ENCODE data around the gene NKG7. TPM values are rescaled to one million over a fixed set of nuclear protein-coding genes. Genes with fewer than 3 reads are reported as not detected.

NKG7 gene
- total RNA-seq, 1 donor from 2014 or later, result not detected

GRCh38 chr19:51365965-51366388, 6.5 kb downstream of the NKG7 start, which contains the start of gene ETFB:
TSS of gene ETFB (minus strand) at chr19:51366388. CDS start at chr19:51366326, 62 bp downstream.
- Mint-ChIP-seq H3K9me3 (ENCODE audit: unreplicated experiment) (peaks cover 22% of the 10 kb centered on the region), H3K36me3 (ENCODE audit: unreplicated experiment) (no peaks in the 10 kb centered on the region), H3K27ac (ENCODE audit: unreplicated experiment) (peak within 1 kb of the TSS; percentile 96), H3K27me3 (ENCODE audit: unreplicated experiment) (peaks cover 12% of the 10 kb centered on the region), H3K4me3 (ENCODE audit: unreplicated experiment) (peak within 1 kb of the TSS; percentile 97), H3K4me1 (ENCODE audit: low read depth, unreplicated experiment) (peaks cover 5% of the 10 kb centered on the region)
- DNase-seq, result no peak
- TF ChIP-seq, protein P1, sequence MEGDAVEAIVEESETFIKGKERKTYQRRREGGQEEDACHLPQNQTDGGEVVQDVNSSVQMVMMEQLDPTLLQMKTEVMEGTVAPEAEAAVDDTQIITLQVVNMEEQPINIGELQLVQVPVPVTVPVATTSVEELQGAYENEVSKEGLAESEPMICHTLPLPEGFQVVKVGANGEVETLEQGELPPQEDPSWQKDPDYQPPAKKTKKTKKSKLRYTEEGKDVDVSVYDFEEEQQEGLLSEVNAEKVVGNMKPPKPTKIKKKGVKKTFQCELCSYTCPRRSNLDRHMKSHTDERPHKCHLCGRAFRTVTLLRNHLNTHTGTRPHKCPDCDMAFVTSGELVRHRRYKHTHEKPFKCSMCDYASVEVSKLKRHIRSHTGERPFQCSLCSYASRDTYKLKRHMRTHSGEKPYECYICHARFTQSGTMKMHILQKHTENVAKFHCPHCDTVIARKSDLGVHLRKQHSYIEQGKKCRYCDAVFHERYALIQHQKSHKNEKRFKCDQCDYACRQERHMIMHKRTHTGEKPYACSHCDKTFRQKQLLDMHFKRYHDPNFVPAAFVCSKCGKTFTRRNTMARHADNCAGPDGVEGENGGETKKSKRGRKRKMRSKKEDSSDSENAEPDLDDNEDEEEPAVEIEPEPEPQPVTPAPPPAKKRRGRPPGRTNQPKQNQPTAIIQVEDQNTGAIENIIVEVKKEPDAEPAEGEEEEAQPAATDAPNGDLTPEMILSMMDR (IDR thresholded peaks at IDR 0.05; ENCODE audit: partially characterized antibody, unreplicated experiment), result no peak

GRCh38 chr19:51365211-51365964, 7.1 kb downstream of the NKG7 start:
- Mint-ChIP-seq H3K36me3 (ENCODE audit: unreplicated experiment) (no peaks in the 10 kb centered on the region), H3K4me3 (ENCODE audit: unreplicated experiment) (peak overlapping the region; percentile 97), H3K4me1 (ENCODE audit: low read depth, unreplicated experiment) (peaks cover 5% of the 10 kb centered on the region), H3K27ac (ENCODE audit: unreplicated experiment) (peak overlapping the region; percentile 96), H3K27me3 (ENCODE audit: unreplicated experiment) (peaks cover 9% of the 10 kb centered on the region), H3K9me3 (ENCODE audit: unreplicated experiment) (peaks cover 19% of the 10 kb centered on the region)
- TF ChIP-seq, protein P1 (IDR thresholded peaks at IDR 0.05; ENCODE audit: partially characterized antibody, unreplicated experiment), result no peak
- no peak for DNase-seq

- Mint-ChIP-seq H3K27ac (ENCODE audit: unreplicated experiment) (no peak overlapping the region), H3K36me3 (ENCODE audit: unreplicated experiment) (no peaks in the 10 kb centered on the region), H3K4me3 (ENCODE audit: unreplicated experiment) (peak overlapping the region; percentile 63), H3K9me3 (ENCODE audit: unreplicated experiment) (peaks cover 16% of the 10 kb centered on the region), H3K27me3 (ENCODE audit: unreplicated experiment) (peaks cover 6% of the 10 kb centered on the region), H3K4me1 (ENCODE audit: low read depth, unreplicated experiment) (peaks cover 5% of the 10 kb centered on the region)
- TF ChIP-seq, protein P1 (IDR thresholded peaks at IDR 0.05; ENCODE audit: partially characterized antibody, unreplicated experiment), result no peak
- no peak for DNase-seq
Observed at GRCh38 chr19:51364200-51365106, 8.0 kb downstream of the NKG7 start.

- Mint-ChIP-seq H3K9me3 (ENCODE audit: unreplicated experiment) (peaks cover 9% of the 10 kb centered on the region), H3K4me1 (ENCODE audit: low read depth, unreplicated experiment) (peaks cover 2% of the 10 kb centered on the region), H3K27ac (ENCODE audit: unreplicated experiment) (no peak overlapping the region), H3K36me3 (ENCODE audit: unreplicated experiment) (no peaks in the 10 kb centered on the region), H3K27me3 (ENCODE audit: unreplicated experiment) (peaks cover 3% of the 10 kb centered on the region), H3K4me3 (ENCODE audit: unreplicated experiment) (no peak overlapping the region)
- TF ChIP-seq, protein P1 (IDR thresholded peaks at IDR 0.05; ENCODE audit: partially characterized antibody, unreplicated experiment), result no peak
- no peak for DNase-seq
Observed at GRCh38 chr19:51361239-51361638, 11.2 kb downstream of the NKG7 start.
